ENCODE data around the gene WDR55.
"Not testable (repeated sequence)": the region's sequence is repeated elsewhere in the genome, so short reads cannot be mapped to it uniquely, and the experiment has no call there.

The WDR55 gene

DNA sequence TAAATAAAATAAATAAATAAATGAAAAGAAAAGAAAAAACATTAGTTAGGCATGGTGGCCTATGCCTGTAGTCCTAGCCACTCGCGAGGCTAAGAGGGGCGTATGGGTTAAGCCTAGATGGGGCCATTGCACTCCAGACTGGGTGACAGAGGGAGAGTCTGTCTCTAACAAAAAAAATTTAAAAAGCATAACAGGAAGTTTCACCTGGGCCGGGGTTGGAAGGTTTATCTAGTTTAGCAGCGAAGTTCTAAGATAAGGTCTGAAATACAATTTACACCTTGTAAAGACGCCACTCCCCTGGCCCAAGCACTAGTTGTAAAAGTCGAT lies 53.5 kb downstream of the WDR55 start:
- Histone ChIP-seq H3K27me3 (ENCODE audit: low read depth, low read length) (no peaks in the 10 kb centered on the region), H2AFZ (ENCODE audit: low read depth, low read length) (no peak overlapping the region), H3K79me2 (ENCODE audit: low read length) (no peaks in the 10 kb centered on the region), H3K9me3 (ENCODE audit: insufficient read depth, low read length) (no peaks in the 10 kb centered on the region), H3K4me3 (ENCODE audit: low read length) (no peak overlapping the region), H3K36me3 (replicated peaks; ENCODE audit: low read depth, low read length) (no peaks in the 10 kb centered on the region), H3K9ac (ENCODE audit: low read length) (no peak overlapping the region), H4K20me1 (ENCODE audit: insufficient read depth, low read length) (no peaks in the 10 kb centered on the region), H3K4me2 (ENCODE audit: low read length) (no peak overlapping the region), H3K27ac (ENCODE audit: low read length) (no peak overlapping the region), H3K4me1 (ENCODE audit: low read length) (no peaks in the 10 kb centered on the region)
- TF ChIP-seq EZH2phosphoT487 (IDR thresholded peaks at IDR 0.05; ENCODE audit: low read depth), result no peak
- TF ChIP-seq, protein P1, sequence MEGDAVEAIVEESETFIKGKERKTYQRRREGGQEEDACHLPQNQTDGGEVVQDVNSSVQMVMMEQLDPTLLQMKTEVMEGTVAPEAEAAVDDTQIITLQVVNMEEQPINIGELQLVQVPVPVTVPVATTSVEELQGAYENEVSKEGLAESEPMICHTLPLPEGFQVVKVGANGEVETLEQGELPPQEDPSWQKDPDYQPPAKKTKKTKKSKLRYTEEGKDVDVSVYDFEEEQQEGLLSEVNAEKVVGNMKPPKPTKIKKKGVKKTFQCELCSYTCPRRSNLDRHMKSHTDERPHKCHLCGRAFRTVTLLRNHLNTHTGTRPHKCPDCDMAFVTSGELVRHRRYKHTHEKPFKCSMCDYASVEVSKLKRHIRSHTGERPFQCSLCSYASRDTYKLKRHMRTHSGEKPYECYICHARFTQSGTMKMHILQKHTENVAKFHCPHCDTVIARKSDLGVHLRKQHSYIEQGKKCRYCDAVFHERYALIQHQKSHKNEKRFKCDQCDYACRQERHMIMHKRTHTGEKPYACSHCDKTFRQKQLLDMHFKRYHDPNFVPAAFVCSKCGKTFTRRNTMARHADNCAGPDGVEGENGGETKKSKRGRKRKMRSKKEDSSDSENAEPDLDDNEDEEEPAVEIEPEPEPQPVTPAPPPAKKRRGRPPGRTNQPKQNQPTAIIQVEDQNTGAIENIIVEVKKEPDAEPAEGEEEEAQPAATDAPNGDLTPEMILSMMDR (IDR thresholded peaks at IDR 0.05; ENCODE audit: low read depth, low read length), result no peak

DNA sequence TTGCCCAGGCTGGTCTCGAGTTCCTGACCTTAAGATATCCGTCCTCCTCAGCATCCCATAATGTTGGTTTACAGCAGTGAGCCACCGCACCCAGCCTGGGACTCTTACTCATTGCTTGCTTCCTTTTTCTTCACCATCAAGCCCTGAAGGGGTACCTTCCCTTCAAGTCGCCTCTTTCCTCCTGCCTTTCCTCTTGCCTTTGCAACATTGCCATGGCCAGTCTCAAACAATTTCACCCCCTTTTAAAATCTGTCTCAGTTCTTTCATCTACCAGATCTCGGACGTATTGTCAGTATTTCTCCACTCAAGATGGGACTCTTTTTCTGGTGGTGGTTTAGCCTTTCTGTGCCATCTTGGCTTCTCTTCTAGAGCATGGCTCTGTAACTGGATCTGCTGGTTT lies 56.0 kb downstream of the WDR55 start:
- not testable (repeated sequence) for H3K9ac ChIP-seq (ENCODE audit: low read length); H3K9me3 ChIP-seq (ENCODE audit: insufficient read depth, low read length); H4K20me1 ChIP-seq (ENCODE audit: insufficient read depth, low read length); H3K79me2 ChIP-seq (ENCODE audit: low read length); H3K4me1 ChIP-seq (ENCODE audit: low read length); H3K4me3 ChIP-seq (ENCODE audit: low read length); H3K27me3 ChIP-seq (ENCODE audit: low read depth, low read length); H3K36me3 ChIP-seq (replicated peaks; ENCODE audit: low read depth, low read length); H2AFZ ChIP-seq (ENCODE audit: low read depth, low read length); H3K4me2 ChIP-seq (ENCODE audit: low read length); H3K27ac ChIP-seq (ENCODE audit: low read length)

DNA sequence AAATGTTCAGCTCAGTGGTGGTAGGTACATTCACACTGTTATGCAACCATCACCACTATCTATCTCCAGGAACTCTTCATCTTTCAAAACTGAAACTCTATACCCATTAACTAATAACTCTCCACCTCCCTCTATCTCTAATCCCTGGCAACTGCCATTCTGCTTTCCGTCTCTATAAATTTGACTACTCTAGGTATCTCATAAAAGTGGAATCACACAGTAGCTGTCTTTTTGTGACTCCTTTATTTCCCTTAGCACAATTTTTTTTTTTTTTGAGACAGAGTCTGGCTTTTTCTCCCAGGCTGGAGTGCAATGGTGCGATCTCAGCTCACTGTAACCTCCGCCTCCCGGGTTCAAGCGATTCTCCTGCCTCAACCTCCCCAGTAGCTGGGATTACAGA lies 56.7 kb downstream of the WDR55 start:
- H3K4me2 ChIP-seq (ENCODE audit: low read length); H3K36me3 ChIP-seq (replicated peaks; ENCODE audit: low read depth, low read length); H2AFZ ChIP-seq (ENCODE audit: low read depth, low read length); H3K4me1 ChIP-seq (ENCODE audit: low read length); H3K79me2 ChIP-seq (ENCODE audit: low read length); H3K9me3 ChIP-seq (ENCODE audit: insufficient read depth, low read length); H3K9ac ChIP-seq (ENCODE audit: low read length); H3K27me3 ChIP-seq (ENCODE audit: low read depth, low read length); H4K20me1 ChIP-seq (ENCODE audit: insufficient read depth, low read length); H3K27ac ChIP-seq (ENCODE audit: low read length); H3K4me3 ChIP-seq (ENCODE audit: low read length): not testable (repeated sequence)
